H9 (cell line): ENCODE data around the gene ST6GAL1. TPM values are rescaled to one million over a fixed set of nuclear protein-coding genes. Genes with fewer than 3 reads are reported as not detected.
A peak's percentile ranks its signal among the peaks of the same experiment; 100 is the strongest.

Source experiments
- DNase-seq: peaks from one replicate; pipeline ENCODE4 v3.0.0-alpha.2; 2017
- H2AFZ ChIP-seq: one replicate; pipeline ENCODE4 v1.6.1; 2013; ENCODE audit warnings: mild to moderate bottlenecking, low read length, control low read depth, moderate library complexity
- H2AK5ac ChIP-seq: 2 replicates; pipeline ENCODE4 v1.6.1; 2013; ENCODE audit warnings: low read length, control low read depth, mixed read lengths; ENCODE audit not compliant: insufficient read length
- H2BK120ac ChIP-seq: one replicate; pipeline ENCODE4 v1.6.1; 2013; ENCODE audit warnings: low read depth, mild to moderate bottlenecking, low read length, control low read depth, inconsistent platforms; ENCODE audit not compliant: poor library complexity, severe bottlenecking
- H2BK12ac ChIP-seq: 2 replicates; pipeline ENCODE4 v1.6.1; 2013; ENCODE audit warnings: low read length, control low read depth, mixed read lengths, low read depth; ENCODE audit not compliant: insufficient read length
- H2BK15ac ChIP-seq: 2 replicates; pipeline ENCODE4 v1.6.1; 2013; ENCODE audit warnings: low read depth, low read length, control low read depth
- H2BK20ac ChIP-seq: one replicate; pipeline ENCODE4 v1.6.1; 2013; ENCODE audit warnings: low read depth, mild to moderate bottlenecking, low read length, control low read depth, inconsistent platforms; ENCODE audit not compliant: poor library complexity, severe bottlenecking
- H2BK5ac ChIP-seq: 2 replicates; pipeline ENCODE4 v1.6.1; 2013; ENCODE audit warnings: low read length, control low read depth, mixed read lengths; ENCODE audit not compliant: insufficient read length
- H3K14ac ChIP-seq: 2 replicates; pipeline ENCODE4 v1.6.1; 2013; ENCODE audit warnings: low read length, control low read depth; ENCODE audit not compliant: insufficient read depth
- H3K18ac ChIP-seq: 2 replicates; pipeline ENCODE4 v1.6.1; 2013; ENCODE audit warnings: low read depth, mild to moderate bottlenecking, mixed read lengths, low read length, control low read depth; ENCODE audit not compliant: insufficient read length
- H3K23ac ChIP-seq: 2 replicates; pipeline ENCODE4 v1.6.1; 2013; ENCODE audit warnings: low read length, control low read depth, mixed read lengths, low read depth; ENCODE audit not compliant: insufficient read length
- H3K23me2 ChIP-seq: 2 replicates; pipeline ENCODE4 v1.6.1; 2013; ENCODE audit warnings: low read depth, mild to moderate bottlenecking, mixed read lengths, low read length, control low read depth; ENCODE audit not compliant: insufficient read length, poor library complexity, severe bottlenecking
- H3K27ac ChIP-seq: 2 replicates; pipeline ENCODE4 v1.5.1; 2013; ENCODE audit warnings: low read length, control low read depth, mixed read lengths, low read depth; ENCODE audit not compliant: insufficient read length
- H3K27me3 ChIP-seq: 2 replicates; pipeline ENCODE4 v1.6.1; 2013; ENCODE audit warnings: low read length, control low read depth, inconsistent platforms; ENCODE audit not compliant: insufficient read depth
- H3K4ac ChIP-seq: 2 replicates; pipeline ENCODE4 v1.6.1; 2013; ENCODE audit warnings: low read depth, mild to moderate bottlenecking, control low read depth, inconsistent platforms, low read length, moderate library complexity
- H3K4me1 ChIP-seq: 2 replicates; pipeline ENCODE4 v1.6.1; 2013; ENCODE audit warnings: low read length, control low read depth, inconsistent platforms; ENCODE audit not compliant: insufficient read depth
- H3K4me2 ChIP-seq: 2 replicates; pipeline ENCODE4 v1.6.1; 2013; ENCODE audit warnings: low read length, control low read depth, mixed read lengths; ENCODE audit not compliant: insufficient read length, insufficient read depth
- H3K56ac ChIP-seq: 2 replicates; pipeline ENCODE4 v1.6.1; 2013; ENCODE audit warnings: low read depth, mild to moderate bottlenecking, mixed read lengths, low read length, control low read depth; ENCODE audit not compliant: insufficient read length
- H3K79me1 ChIP-seq: 2 replicates; pipeline ENCODE4 v1.6.1; 2013; ENCODE audit warnings: low read depth, mild to moderate bottlenecking, moderate library complexity, low read length, control low read depth, inconsistent platforms; ENCODE audit not compliant: insufficient read depth, poor library complexity, severe bottlenecking
- H3K79me2 ChIP-seq: 2 replicates; pipeline ENCODE4 v1.6.1; 2013; ENCODE audit warnings: low read length, control low read depth, inconsistent platforms; ENCODE audit not compliant: insufficient read depth
- H3K9ac ChIP-seq: 2 replicates; pipeline ENCODE4 v1.6.1; 2013; ENCODE audit warnings: low read length, control low read depth, mixed read lengths; ENCODE audit not compliant: insufficient read length; ENCODE audit errors: extremely low read depth
- H3K9me3 ChIP-seq: one replicate; pipeline ENCODE4 v1.6.1; 2013; ENCODE audit warnings: low read depth, low read length, inconsistent platforms; ENCODE audit not compliant: control insufficient read depth
- H3T11ph ChIP-seq: one replicate; pipeline ENCODE4 v1.6.1; 2013; ENCODE audit warnings: mild to moderate bottlenecking, low read length, control low read depth, inconsistent platforms
- H4K20me1 ChIP-seq: one replicate; pipeline ENCODE4 v1.6.1; 2013; ENCODE audit not compliant: control insufficient read depth, insufficient read length, insufficient read depth
- H4K5ac ChIP-seq: 2 replicates; pipeline ENCODE4 v1.6.1; 2013; ENCODE audit warnings: low read depth, mild to moderate bottlenecking, mixed read lengths, low read length, control low read depth; ENCODE audit not compliant: insufficient read length
- H4K8ac ChIP-seq: replicated peaks from 2 replicates; pipeline ENCODE4 v1.6.1; 2013; ENCODE audit warnings: low read length, control low read depth, mixed read lengths, low read depth; ENCODE audit not compliant: insufficient read length
- H4K91ac ChIP-seq: 2 replicates; pipeline ENCODE4 v1.6.1; 2013; ENCODE audit warnings: low read depth, mild to moderate bottlenecking, moderate library complexity, mixed read lengths, low read length, control low read depth; ENCODE audit not compliant: insufficient read length
- H3K27ac Mint-ChIP-seq, 3 experiments: 2 replicates in 2 of 3; 3 replicates in 1 of 3; pipeline ENCODE4 v1.8.0; 2020 to 2021; ENCODE audit warnings: mixed read lengths in 3 of 3, mild to moderate bottlenecking in 1 of 3, moderate library complexity in 1 of 3
- H3K27me3 Mint-ChIP-seq: 2 replicates; pipeline ENCODE4 v1.8.0; 2021; ENCODE audit warnings: low read depth, mild to moderate bottlenecking, moderate library complexity, mixed read lengths
- H3K36me3 Mint-ChIP-seq, 3 experiments: 2 replicates in 2 of 3; 3 replicates in 1 of 3; pipeline ENCODE4 v1.8.0; 2020 to 2021; ENCODE audit warnings: low read depth in 3 of 3, mixed read lengths in 3 of 3; ENCODE audit not compliant: insufficient read depth in 1 of 3
- H3K4me1 Mint-ChIP-seq, 2 experiments: 2 replicates each; pipeline ENCODE4 v1.8.0; 2020; ENCODE audit warnings: mixed read lengths in 2 of 2
- H3K4me3 Mint-ChIP-seq, 2 experiments: 2 replicates in 1 of 2; 3 replicates in 1 of 2; pipeline ENCODE4 v1.8.0; 2020 to 2021; ENCODE audit warnings: mild to moderate bottlenecking in 2 of 2, mixed read lengths in 2 of 2, moderate library complexity in 1 of 2
- H3K9me3 Mint-ChIP-seq, 2 experiments: 2 replicates in 1 of 2; 3 replicates in 1 of 2; pipeline ENCODE4 v1.8.0; 2020; ENCODE audit warnings: mild to moderate bottlenecking in 2 of 2, mixed read lengths in 2 of 2, moderate library complexity in 1 of 2
- CTCF ChIP-seq: fragments of 200-600 bp; sonication (generic); conservative IDR thresholded peaks from 3 replicates; pipeline ENCODE4 v1.8.0; 2021; ENCODE audit warnings: antibody characterized with exemption, mild to moderate bottlenecking
- WGBS: extraction: QIAGEN DNeasy Blood & Tissue Kit; methylation state at CpG from one replicate; pipeline ENCODE4 v1.1.7; 2013; ENCODE audit warnings: missing lambda C conversion rate, low lambda C conversion rate, mixed read lengths; ENCODE audit not compliant: insufficient read length; ENCODE audit errors: extremely low coverage; 5-methylcytosine and 5-hydroxymethylcytosine counted together
- total RNA-seq: library from RNA; stranded (reverse); gene quantifications from 2 replicates; pipeline ENCODE4 v1.2.1, GENCODE V29; 2021

The ST6GAL1 gene
- total RNA-seq, 1 experiment from 2014 or later = 139 TPM

DNA sequence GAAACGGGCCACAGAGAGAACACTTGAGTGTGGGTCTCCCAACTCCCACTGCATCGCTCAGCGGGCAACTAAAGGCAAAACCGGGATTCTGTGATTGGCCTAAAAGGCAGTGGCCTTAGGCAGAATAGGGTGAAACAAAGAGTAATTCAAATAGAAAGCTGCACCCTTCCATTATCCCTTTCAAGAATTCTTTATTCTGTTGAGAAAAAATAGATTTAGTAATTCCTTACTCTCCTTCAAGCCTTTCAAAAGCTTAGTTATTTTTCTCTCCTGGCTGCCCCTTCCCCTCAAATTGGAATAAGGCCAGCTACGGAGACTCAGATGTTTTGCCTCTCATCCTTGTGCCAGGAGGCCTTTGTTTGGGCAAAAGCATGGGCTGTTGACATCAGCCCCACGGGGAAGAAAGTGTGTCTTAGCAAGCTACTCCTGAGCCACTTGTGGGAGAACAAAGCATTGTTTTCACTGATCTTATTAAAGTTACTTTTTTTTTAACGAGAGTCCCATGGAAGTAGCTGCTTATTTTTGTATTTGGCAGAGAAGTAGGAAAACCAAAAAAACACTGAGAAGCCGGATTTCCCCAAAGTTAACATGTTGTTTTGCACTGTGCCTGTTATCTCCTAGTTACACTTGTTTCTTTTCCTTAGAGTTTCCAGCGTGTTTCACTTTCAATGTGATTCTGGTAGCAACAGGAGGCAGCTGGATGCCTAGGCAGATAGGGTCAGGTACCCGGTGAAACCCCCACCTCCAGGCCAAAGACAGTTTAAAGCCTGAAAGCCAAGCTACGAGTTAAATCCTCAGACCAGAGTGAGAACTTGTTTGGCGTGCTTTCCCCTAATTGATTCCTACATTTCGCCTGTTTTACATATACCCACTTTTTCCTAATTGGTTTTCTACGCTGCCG lies 2.2 kb downstream of the ST6GAL1 start:
- Mint-ChIP-seq H3K36me3 (peaks cover 30 to 44% (median 40%) of the 10 kb centered on the region in 3 experiments), H3K27ac (peak overlapping the region; percentile 94 to 98 (median 97)), H3K9me3 (peaks cover 2 to 8% of the 10 kb centered on the region in 2 experiments; a peak in 3 of 5 replicates), H3K4me1 (peaks cover 42 to 43% of the 10 kb centered on the region in 2 experiments), H3K27me3 (peaks cover 16% of the 10 kb centered on the region), H3K4me3 (peak overlapping the region; percentile 86 to 96)
- H3K56ac ChIP-seq = no peak overlapping the region
- H2AFZ ChIP-seq = no peak overlapping the region
- no peak overlapping the region for H2BK120ac ChIP-seq
- no peak overlapping the region for H4K8ac ChIP-seq
- no peak overlapping the region for H4K5ac ChIP-seq
- no peak overlapping the region for H3K27ac ChIP-seq
- H3K23ac ChIP-seq = no peak overlapping the region
- H3K4me2 ChIP-seq = peak overlapping the region; percentile 94
- H3K9ac ChIP-seq = peak overlapping the region; percentile 9
- H2BK20ac ChIP-seq = no peak overlapping the region
- no peak for DNase-seq
- no peak overlapping the region for H2BK5ac ChIP-seq
- no peak overlapping the region for H2AK5ac ChIP-seq
- H3K18ac ChIP-seq = no peak overlapping the region
- H3K23me2 ChIP-seq = peaks cover 15% of the 10 kb centered on the region
- no CpG with 5 or more reads among the region's 15 CpGs for WGBS
- peaks cover 21% of the 10 kb centered on the region for H3K79me2 ChIP-seq
- no peak overlapping the region for H2BK15ac ChIP-seq
- no peaks in the 10 kb centered on the region; the same call in 1 of the 2 replicates for H3K27me3 ChIP-seq
- H2BK12ac ChIP-seq = no peak overlapping the region
- no peak overlapping the region for H3T11ph ChIP-seq
- TF ChIP-seq CTCF = no peak
- H3K4me1 ChIP-seq = 0 out of 2 replicates have a peak, but pooled peaks cover 2% of the 10 kb centered on the region
- peaks cover 14% of the 10 kb centered on the region for H3K79me1 ChIP-seq
- no peaks in the 10 kb centered on the region for H4K20me1 ChIP-seq
- H3K14ac ChIP-seq = no peak overlapping the region
- no peak overlapping the region for H3K4ac ChIP-seq
- H4K91ac ChIP-seq = no peak overlapping the region
- no peaks in the 10 kb centered on the region for H3K9me3 ChIP-seq
